HCT116 (cell line): ENCODE results near the gene TUBA3C. TPM values are rescaled to one million over a fixed set of nuclear protein-coding genes. Genes with fewer than 3 reads are reported as not detected.

Experiments
- ATAC-seq: fragments of 200-7000 bp; cut with Tn5 transposase; 2 replicates; pipeline ENCODE4 v1.9.1; 2020; ENCODE audit warnings: mild to moderate bottlenecking, moderate library complexity
- BruUV-seq: library from RNA; stranded (reverse); fragments of 400-500 nt; replicated peaks from 2 replicates; lab custom pipeline; 2021; lab: Mats Ljungman, UMichigan
- CTCF ChIA-PET: fragments of 300-600 bp; sonication (Branson Sonifier 250); formaldehyde crosslinking; loops from one replicate; lab custom pipeline; 2021; ENCODE audit warnings: antibody characterized with exemption; lab: Charles Lee
- POLR2A ChIA-PET: fragments of 300-600, 350-600 bp; sonication (Branson Sonifier 250); formaldehyde crosslinking; loops from one replicate; lab custom pipeline; 2021; ENCODE audit warnings: antibody characterized with exemption; lab: Charles Lee
- RAD21 ChIA-PET, 2 experiments: fragments of 300-600 bp; sonication (Branson Sonifier 250); formaldehyde crosslinking; loops; one replicate each; lab custom pipeline; 2023; ENCODE audit warnings: low total read pairs in 2 of 2; ENCODE audit not compliant: uncharacterized antibody in 2 of 2, unreplicated experiment in 2 of 2, low non-redundant PET in 1 of 2; lab: Charles Lee
- DNase-seq: peaks from one replicate; pipeline ENCODE4 v3.0.0-alpha.2; 2010; ENCODE audit warnings: low read depth, low spot score
- H2AFZ ChIP-seq: fragments of 200-600 bp; shearing (Covaris generic), sonication (generic); 2 replicates; pipeline ENCODE4 v1.6.1; 2017; ENCODE audit warnings: low read depth, mixed run types, mixed read lengths, antibody characterized with exemption, low read length; ENCODE audit not compliant: poor library complexity, severe bottlenecking
- H3K27ac ChIP-seq: 2 replicates; pipeline ENCODE4 v1.5.1; 2012; ENCODE audit warnings: low read depth, low read length
- H3K27me3 ChIP-seq: fragments of 200-600 bp; sonication (generic); 2 replicates; pipeline ENCODE4 v1.6.1; 2016; ENCODE audit warnings: mixed run types, low read length, mixed read lengths; ENCODE audit not compliant: insufficient read depth
- H3K36me3 ChIP-seq, 2 experiments: fragments of 200-500 bp in 1 of 2; fragments of 200-600 bp in 1 of 2; sonication (Bioruptor generic) in 1 of 2; sonication (generic) in 1 of 2; 2 replicates each; pipeline versions ENCODE4 v1.5.1 to v1.6.1; 2014 to 2016; ENCODE audit warnings: low read length in 2 of 2, inconsistent platforms in 1 of 2, mixed read lengths in 1 of 2, mixed run types in 1 of 2; ENCODE audit not compliant: insufficient read depth in 2 of 2, control insufficient read depth in 1 of 2
- H3K4me1 ChIP-seq, 2 experiments: fragments of 200-600 bp in 1 of 2; sonication (generic) in 1 of 2; 2 replicates each; pipeline versions ENCODE4 v1.5.1 to v1.6.1; 2012 to 2017; ENCODE audit warnings: low read length in 2 of 2, inconsistent platforms in 1 of 2, mild to moderate bottlenecking in 1 of 2, mixed read lengths in 1 of 2, mixed run types in 1 of 2, moderate library complexity in 1 of 2; ENCODE audit not compliant: insufficient read depth in 2 of 2, control insufficient read depth in 1 of 2
- H3K4me2 ChIP-seq: fragments of 200-600 bp; sonication (generic); 2 replicates; pipeline ENCODE4 v1.6.1; 2017; ENCODE audit warnings: mixed run types, low read length, mixed read lengths
- H3K4me3 ChIP-seq, 2 experiments: fragments of 200-600 bp in 1 of 2; sonication (generic) in 1 of 2; replicated peaks in 1 of 2; 2 replicates each; pipeline ENCODE4 v1.5.1; 2011 to 2016; ENCODE audit warnings: low read length in 2 of 2, control low read depth in 1 of 2, low read depth in 1 of 2, mild to moderate bottlenecking in 1 of 2, mixed read lengths in 1 of 2, mixed run types in 1 of 2
- H3K79me2 ChIP-seq: fragments of 200-600 bp; sonication (generic); 2 replicates; pipeline ENCODE4 v1.6.1; 2017; ENCODE audit warnings: mild to moderate bottlenecking, mixed run types, low read length, moderate library complexity, mixed read lengths; ENCODE audit not compliant: insufficient read depth
- H3K9ac ChIP-seq: fragments of 200-600 bp; sonication (generic); 2 replicates; pipeline ENCODE4 v1.6.1; 2016; ENCODE audit warnings: low read length, mixed read lengths
- H3K9me2 ChIP-seq: fragments of 200-600 bp; sonication (generic), shearing (Covaris generic); 2 replicates; pipeline ENCODE4 v1.6.1; 2017; ENCODE audit warnings: mixed run types, mild to moderate bottlenecking, moderate library complexity; ENCODE audit not compliant: insufficient read depth
- H3K9me3 ChIP-seq, 2 experiments: fragments of 200-500 bp in 1 of 2; fragments of 200-600 bp in 1 of 2; sonication (Bioruptor generic) in 1 of 2; sonication (generic) in 1 of 2; 2 replicates each; pipeline ENCODE4 v1.6.1; 2014 to 2017; ENCODE audit warnings: low read length in 2 of 2, mixed read lengths in 2 of 2, inconsistent platforms in 1 of 2, low read depth in 1 of 2, mild to moderate bottlenecking in 1 of 2, mixed run types in 1 of 2, moderate library complexity in 1 of 2; ENCODE audit not compliant: control insufficient read depth in 1 of 2, insufficient read depth in 1 of 2
- H4K20me1 ChIP-seq: fragments of 200-600 bp; sonication (generic), shearing (Covaris generic); 2 replicates; pipeline ENCODE4 v1.6.1; 2017; ENCODE audit warnings: mixed run types, mild to moderate bottlenecking, moderate library complexity; ENCODE audit not compliant: insufficient read depth
- ELF1 ChIP-seq: IDR thresholded peaks from 2 replicates; pipeline ENCODE4 v1.6.1; 2012; ENCODE audit warnings: low read depth, borderline replicate concordance
- EZH2 ChIP-seq: fragments of 200-600 bp; sonication (generic); IDR thresholded peaks from 2 replicates; pipeline ENCODE4 v1.6.1; 2017; ENCODE audit warnings: antibody characterized with exemption, mixed run types
- FOSL1 ChIP-seq: IDR thresholded peaks from 2 replicates; pipeline ENCODE4 v1.6.1; 2012; ENCODE audit warnings: low read depth
- JUND ChIP-seq: IDR thresholded peaks from 2 replicates; pipeline ENCODE4 v1.6.1; 2012
- POLR2AphosphoS5 ChIP-seq: IDR thresholded peaks from 2 replicates; pipeline ENCODE4 v1.6.1; 2011; ENCODE audit warnings: mild to moderate bottlenecking, low read depth, low read length, moderate library complexity
- RAD21 ChIP-seq: IDR thresholded peaks from 2 replicates; pipeline ENCODE4 v1.6.1; 2012; ENCODE audit warnings: low read depth, mild to moderate bottlenecking
- SIN3A ChIP-seq: IDR thresholded peaks from 2 replicates; pipeline ENCODE4 v1.6.1; 2012; ENCODE audit warnings: low read depth
- SRF ChIP-seq: IDR thresholded peaks from 2 replicates; pipeline ENCODE4 v1.6.1; 2012; ENCODE audit warnings: low read depth
- TCF7L2 ChIP-seq: IDR thresholded peaks from 2 replicates; pipeline ENCODE4 v1.7.0; 2011; ENCODE audit warnings: borderline replicate concordance, inconsistent platforms; ENCODE audit not compliant: insufficient read depth, insufficient read length; ENCODE audit errors: extremely low read depth
- YY1 ChIP-seq: IDR thresholded peaks from 2 replicates; pipeline ENCODE4 v1.6.1; 2011; ENCODE audit warnings: low read length, low read depth, moderate library complexity, mild to moderate bottlenecking; ENCODE audit not compliant: insufficient replicate concordance; ENCODE audit errors: extremely low read depth
- ZFX ChIP-seq: fragments of 450-650 bp; IDR thresholded peaks from 2 replicates; pipeline ENCODE4 v1.6.1; 2017
- ZNF274 ChIP-seq: fragments of 200-500 bp; sonication (Bioruptor generic); IDR thresholded peaks from 2 replicates; pipeline ENCODE4 v1.6.1; 2014; ENCODE audit warnings: mild to moderate bottlenecking, low read depth, low read length, inconsistent platforms
- intact Hi-C: fragments of 100-400 bp; cut with micrococcal nuclease; formaldehyde crosslinking; loops from 2 replicates; pipeline ENCODE4 v1.10.0; 2022
- total RNA-seq: library from RNA; stranded (reverse); gene quantifications from one replicate; pipeline ENCODE4 v1.2.1, GENCODE V29; 2021; ENCODE audit not compliant: unreplicated experiment
- TF ChIP-seq, protein P1 (sequence below): IDR thresholded peaks from 2 replicates; pipeline ENCODE4 v1.6.1; 2012; ENCODE audit warnings: low read depth
- TF ChIP-seq, protein P2 (sequence below): IDR thresholded peaks from 2 replicates; pipeline ENCODE4 v1.6.1; 2012
- TF ChIP-seq, protein P3 (sequence below), 3 experiments: fragments of 200-600 bp in 1 of 3; sonication (generic) in 1 of 3; IDR thresholded peaks in 2 of 3; conservative IDR thresholded peaks in 1 of 3; 2 replicates each; pipeline ENCODE4 v1.5.1; 2012 to 2017; ENCODE audit warnings: low read depth in 2 of 3, low read length in 2 of 3, antibody characterized with exemption in 1 of 3, borderline replicate concordance in 1 of 3, control low read depth in 1 of 3, mild to moderate bottlenecking in 1 of 3, mixed read lengths in 1 of 3, mixed run types in 1 of 3, moderate library complexity in 1 of 3; ENCODE audit not compliant: insufficient read depth in 1 of 3
- TF ChIP-seq, protein P4 (sequence below): IDR thresholded peaks from 2 replicates; pipeline ENCODE4 v1.6.1; 2012
- TF ChIP-seq, protein P5 (sequence below): IDR thresholded peaks from 2 replicates; pipeline ENCODE4 v1.6.1; 2011; ENCODE audit warnings: mild to moderate bottlenecking, low read length, moderate library complexity; ENCODE audit not compliant: insufficient replicate concordance; ENCODE audit errors: extremely low read depth

TUBA3C gene
- total RNA-seq, 1 experiment from 2014 or later, result not detected

DNA sequence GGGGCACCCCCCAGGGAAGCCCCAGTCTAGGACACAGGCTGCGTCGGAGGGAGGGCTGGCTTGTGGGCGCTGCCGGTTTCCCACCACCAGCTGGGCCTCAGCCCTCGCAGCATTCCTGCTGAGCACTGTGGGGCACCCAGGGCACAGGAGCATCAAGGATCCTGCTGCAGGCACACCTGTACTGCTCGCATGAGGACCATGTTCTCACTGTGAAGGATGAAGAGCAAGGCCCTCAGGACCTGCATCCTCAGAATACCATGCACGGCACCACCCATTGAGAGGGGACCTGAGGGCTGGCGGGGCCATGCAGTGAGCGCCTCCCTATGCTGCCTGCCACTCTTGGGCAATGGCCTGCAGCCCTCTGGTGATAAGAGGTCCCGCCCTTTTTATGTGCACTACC lies 31.4 kb downstream of the TUBA3C start:
- no peak for DNase-seq
- no peak overlapping the region for H3K4me3 ChIP-seq
- TF ChIP-seq JUND (no peak), ZFX (no peak), POLR2AphosphoS5 (no peak), SIN3A (no peak), SRF (no peak), RAD21 (no peak), YY1 (no peak), TCF7L2 (no peak), ELF1 (no peak), EZH2 (no peak), FOSL1 (no peak), ZNF274 (no peak)
- TF ChIP-seq, protein P1, sequence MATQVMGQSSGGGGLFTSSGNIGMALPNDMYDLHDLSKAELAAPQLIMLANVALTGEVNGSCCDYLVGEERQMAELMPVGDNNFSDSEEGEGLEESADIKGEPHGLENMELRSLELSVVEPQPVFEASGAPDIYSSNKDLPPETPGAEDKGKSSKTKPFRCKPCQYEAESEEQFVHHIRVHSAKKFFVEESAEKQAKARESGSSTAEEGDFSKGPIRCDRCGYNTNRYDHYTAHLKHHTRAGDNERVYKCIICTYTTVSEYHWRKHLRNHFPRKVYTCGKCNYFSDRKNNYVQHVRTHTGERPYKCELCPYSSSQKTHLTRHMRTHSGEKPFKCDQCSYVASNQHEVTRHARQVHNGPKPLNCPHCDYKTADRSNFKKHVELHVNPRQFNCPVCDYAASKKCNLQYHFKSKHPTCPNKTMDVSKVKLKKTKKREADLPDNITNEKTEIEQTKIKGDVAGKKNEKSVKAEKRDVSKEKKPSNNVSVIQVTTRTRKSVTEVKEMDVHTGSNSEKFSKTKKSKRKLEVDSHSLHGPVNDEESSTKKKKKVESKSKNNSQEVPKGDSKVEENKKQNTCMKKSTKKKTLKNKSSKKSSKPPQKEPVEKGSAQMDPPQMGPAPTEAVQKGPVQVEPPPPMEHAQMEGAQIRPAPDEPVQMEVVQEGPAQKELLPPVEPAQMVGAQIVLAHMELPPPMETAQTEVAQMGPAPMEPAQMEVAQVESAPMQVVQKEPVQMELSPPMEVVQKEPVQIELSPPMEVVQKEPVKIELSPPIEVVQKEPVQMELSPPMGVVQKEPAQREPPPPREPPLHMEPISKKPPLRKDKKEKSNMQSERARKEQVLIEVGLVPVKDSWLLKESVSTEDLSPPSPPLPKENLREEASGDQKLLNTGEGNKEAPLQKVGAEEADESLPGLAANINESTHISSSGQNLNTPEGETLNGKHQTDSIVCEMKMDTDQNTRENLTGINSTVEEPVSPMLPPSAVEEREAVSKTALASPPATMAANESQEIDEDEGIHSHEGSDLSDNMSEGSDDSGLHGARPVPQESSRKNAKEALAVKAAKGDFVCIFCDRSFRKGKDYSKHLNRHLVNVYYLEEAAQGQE, result no peak
- TF ChIP-seq, protein P2, sequence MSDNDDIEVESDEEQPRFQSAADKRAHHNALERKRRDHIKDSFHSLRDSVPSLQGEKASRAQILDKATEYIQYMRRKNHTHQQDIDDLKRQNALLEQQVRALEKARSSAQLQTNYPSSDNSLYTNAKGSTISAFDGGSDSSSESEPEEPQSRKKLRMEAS, result no peak
- TF ChIP-seq, protein P3, sequence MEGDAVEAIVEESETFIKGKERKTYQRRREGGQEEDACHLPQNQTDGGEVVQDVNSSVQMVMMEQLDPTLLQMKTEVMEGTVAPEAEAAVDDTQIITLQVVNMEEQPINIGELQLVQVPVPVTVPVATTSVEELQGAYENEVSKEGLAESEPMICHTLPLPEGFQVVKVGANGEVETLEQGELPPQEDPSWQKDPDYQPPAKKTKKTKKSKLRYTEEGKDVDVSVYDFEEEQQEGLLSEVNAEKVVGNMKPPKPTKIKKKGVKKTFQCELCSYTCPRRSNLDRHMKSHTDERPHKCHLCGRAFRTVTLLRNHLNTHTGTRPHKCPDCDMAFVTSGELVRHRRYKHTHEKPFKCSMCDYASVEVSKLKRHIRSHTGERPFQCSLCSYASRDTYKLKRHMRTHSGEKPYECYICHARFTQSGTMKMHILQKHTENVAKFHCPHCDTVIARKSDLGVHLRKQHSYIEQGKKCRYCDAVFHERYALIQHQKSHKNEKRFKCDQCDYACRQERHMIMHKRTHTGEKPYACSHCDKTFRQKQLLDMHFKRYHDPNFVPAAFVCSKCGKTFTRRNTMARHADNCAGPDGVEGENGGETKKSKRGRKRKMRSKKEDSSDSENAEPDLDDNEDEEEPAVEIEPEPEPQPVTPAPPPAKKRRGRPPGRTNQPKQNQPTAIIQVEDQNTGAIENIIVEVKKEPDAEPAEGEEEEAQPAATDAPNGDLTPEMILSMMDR (IDR thresholded peaks at IDR 0.05 in 2 of 3, conservative IDR thresholded peaks at IDR 0.05 in 1 of 3; ENCODE audit: borderline replicate concordance in 1 of 3, insufficient read depth in 1 of 3, low read depth in 2 of 3, low read length in 2 of 3), result no peak
- TF ChIP-seq, protein P4, sequence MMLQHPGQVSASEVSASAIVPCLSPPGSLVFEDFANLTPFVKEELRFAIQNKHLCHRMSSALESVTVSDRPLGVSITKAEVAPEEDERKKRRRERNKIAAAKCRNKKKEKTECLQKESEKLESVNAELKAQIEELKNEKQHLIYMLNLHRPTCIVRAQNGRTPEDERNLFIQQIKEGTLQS, result no peak
- TF ChIP-seq, protein P5, sequence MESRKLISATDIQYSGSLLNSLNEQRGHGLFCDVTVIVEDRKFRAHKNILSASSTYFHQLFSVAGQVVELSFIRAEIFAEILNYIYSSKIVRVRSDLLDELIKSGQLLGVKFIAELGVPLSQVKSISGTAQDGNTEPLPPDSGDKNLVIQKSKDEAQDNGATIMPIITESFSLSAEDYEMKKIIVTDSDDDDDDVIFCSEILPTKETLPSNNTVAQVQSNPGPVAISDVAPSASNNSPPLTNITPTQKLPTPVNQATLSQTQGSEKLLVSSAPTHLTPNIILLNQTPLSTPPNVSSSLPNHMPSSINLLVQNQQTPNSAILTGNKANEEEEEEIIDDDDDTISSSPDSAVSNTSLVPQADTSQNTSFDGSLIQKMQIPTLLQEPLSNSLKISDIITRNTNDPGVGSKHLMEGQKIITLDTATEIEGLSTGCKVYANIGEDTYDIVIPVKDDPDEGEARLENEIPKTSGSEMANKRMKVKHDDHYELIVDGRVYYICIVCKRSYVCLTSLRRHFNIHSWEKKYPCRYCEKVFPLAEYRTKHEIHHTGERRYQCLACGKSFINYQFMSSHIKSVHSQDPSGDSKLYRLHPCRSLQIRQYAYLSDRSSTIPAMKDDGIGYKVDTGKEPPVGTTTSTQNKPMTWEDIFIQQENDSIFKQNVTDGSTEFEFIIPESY, result no peak
- TF ChIP-seq, all 23 proteins: peak for 0
- ChIA-PET POLR2A (no interaction called here), RAD21 (no interaction called here), CTCF (no interaction called here)
- intact Hi-C loops, result no loop called here
- ATAC-seq, result no peak
- no peaks in the 10 kb centered on the region for H3K36me3 ChIP-seq
- H3K27ac ChIP-seq, result no peak overlapping the region
- no peak overlapping the region for H3K4me2 ChIP-seq
- H3K9me2 ChIP-seq, result no peaks in the 10 kb centered on the region
- no peaks in the 10 kb centered on the region for H3K79me2 ChIP-seq
- no TSS peak for BruUV-seq
- H3K9ac ChIP-seq, result no peak overlapping the region
- no peaks in the 10 kb centered on the region for H3K4me1 ChIP-seq
- H2AFZ ChIP-seq, result no peak overlapping the region
- no peaks in the 10 kb centered on the region for H3K27me3 ChIP-seq
- peaks cover 0 to 17% of the 10 kb centered on the region in 2 experiments; a peak in 2 of 4 replicates for H3K9me3 ChIP-seq
- H4K20me1 ChIP-seq, result no peaks in the 10 kb centered on the region
